IMR-90 (cell line): Measurements from ENCODE around the gene CTSH. TPM values are rescaled to one million over a fixed set of nuclear protein-coding genes. Genes with fewer than 3 reads are reported as not detected.

Experiments used
- ATAC-seq: fragments of 200-7000 bp; cut with Tn5 transposase; 2 replicates; pipeline ENCODE4 v1.9.1; 2020; ENCODE audit warnings: low read depth, mild to moderate bottlenecking, moderate library complexity
- BruUV-seq: library from RNA; stranded (reverse); fragments of 400-500 nt; replicated peaks from 2 replicates; lab custom pipeline; 2021; lab: Mats Ljungman, UMichigan
- CTCF ChIA-PET: fragments of 300-600 bp; formaldehyde crosslinking; extraction: SDS; loops from one replicate; lab custom pipeline; 2021; ENCODE audit warnings: antibody characterized with exemption; lab: Yijun Ruan, JAX
- POLR2A ChIA-PET: fragments of 300-600 bp; sonication (Branson Sonifier 250); formaldehyde crosslinking; loops from one replicate; lab custom pipeline; 2022; ENCODE audit warnings: antibody characterized with exemption; ENCODE audit not compliant: unreplicated experiment; lab: Charles Lee
- DNase-seq: peaks from one replicate; pipeline ENCODE4 v3.0.0; 2013
- H2AFZ ChIP-seq: replicated peaks from 2 replicates; pipeline ENCODE3; 2013; ENCODE audit warnings: low read length, mild to moderate bottlenecking; ENCODE audit not compliant: poor library complexity
- H2AK5ac ChIP-seq: 2 replicates; pipeline ENCODE4 v1.6.1; 2013; ENCODE audit warnings: low read depth, low read length, inconsistent platforms
- H2AK9ac ChIP-seq: replicated peaks from 2 replicates; pipeline ENCODE3; 2013; ENCODE audit warnings: mild to moderate bottlenecking, low read depth, low read length, moderate library complexity; ENCODE audit not compliant: poor library complexity
- H2BK120ac ChIP-seq: 2 replicates; pipeline ENCODE4 v1.6.1; 2013; ENCODE audit warnings: low read depth, low read length, inconsistent platforms
- H2BK15ac ChIP-seq: 3 replicates; pipeline ENCODE4 v1.6.1; 2013; ENCODE audit warnings: low read depth, low read length, inconsistent platforms
- H2BK20ac ChIP-seq: 2 replicates; pipeline ENCODE4 v1.6.1; 2013; ENCODE audit warnings: low read depth, mild to moderate bottlenecking, inconsistent platforms, low read length, moderate library complexity
- H2BK5ac ChIP-seq: 2 replicates; pipeline ENCODE4 v1.6.1; 2013; ENCODE audit warnings: mild to moderate bottlenecking, low read depth, low read length, inconsistent platforms; ENCODE audit not compliant: poor library complexity, severe bottlenecking
- H3K14ac ChIP-seq: replicated peaks from 2 replicates; pipeline ENCODE4 v1.6.1; 2013; ENCODE audit warnings: low read depth, low read length, inconsistent platforms
- H3K18ac ChIP-seq: 2 replicates; pipeline ENCODE4 v1.6.1; 2013; ENCODE audit warnings: low read depth, low read length, control low read depth
- H3K23ac ChIP-seq: 2 replicates; pipeline ENCODE4 v1.6.1; 2013; ENCODE audit warnings: low read depth, low read length, inconsistent platforms
- H3K27ac ChIP-seq: 2 replicates; pipeline ENCODE4 v1.5.1; 2013; ENCODE audit warnings: mild to moderate bottlenecking, control low read depth, low read length; ENCODE audit not compliant: insufficient read depth
- H3K27me3 ChIP-seq: 2 replicates; pipeline ENCODE4 v1.6.1; 2013; ENCODE audit warnings: low read length; ENCODE audit not compliant: control insufficient read depth, insufficient read depth
- H3K36me3 ChIP-seq: 2 replicates; pipeline ENCODE4 v1.6.1; 2013; ENCODE audit warnings: low read length, mixed read lengths; ENCODE audit not compliant: control insufficient read depth, insufficient read depth
- H3K4ac ChIP-seq: 2 replicates; pipeline ENCODE4 v1.6.1; 2013; ENCODE audit warnings: low read depth, low read length, inconsistent platforms
- H3K4me1 ChIP-seq: 2 replicates; pipeline ENCODE4 v1.6.1; 2013; ENCODE audit warnings: low read length, mixed read lengths; ENCODE audit not compliant: control insufficient read depth, insufficient read depth
- H3K4me2 ChIP-seq: 2 replicates; pipeline ENCODE4 v1.6.1; 2013; ENCODE audit warnings: low read depth, mild to moderate bottlenecking, control low read depth, low read length, moderate library complexity
- H3K4me3 ChIP-seq: 2 replicates; pipeline ENCODE4 v1.5.1; 2013; ENCODE audit warnings: low read depth, mild to moderate bottlenecking, control low read depth, low read length, moderate library complexity; ENCODE audit not compliant: insufficient read depth
- H3K56ac ChIP-seq: 2 replicates; pipeline ENCODE4 v1.6.1; 2013; ENCODE audit warnings: low read length, inconsistent platforms; ENCODE audit not compliant: insufficient read depth; ENCODE audit errors: extremely low read depth
- H3K79me1 ChIP-seq, 2 experiments: 2 replicates each; pipeline ENCODE4 v1.6.1; 2013; ENCODE audit warnings: low read length in 2 of 2, inconsistent platforms in 1 of 2, low read depth in 1 of 2
- H3K9ac ChIP-seq: 2 replicates; pipeline ENCODE4 v1.6.1; 2013; ENCODE audit warnings: low read depth, low read length, control low read depth
- H3K9me1 ChIP-seq: 2 replicates; pipeline ENCODE4 v1.6.1; 2013; ENCODE audit warnings: low read length, inconsistent platforms; ENCODE audit not compliant: insufficient read depth
- H3K9me3 ChIP-seq: 2 replicates; pipeline ENCODE4 v1.6.1; 2013; ENCODE audit warnings: low read length; ENCODE audit not compliant: control insufficient read depth, insufficient read depth
- H4K20me1 ChIP-seq: 2 replicates; pipeline ENCODE4 v1.6.1; 2013; ENCODE audit warnings: low read length, inconsistent platforms; ENCODE audit not compliant: insufficient read depth
- H4K5ac ChIP-seq: 2 replicates; pipeline ENCODE4 v1.6.1; 2013; ENCODE audit warnings: mild to moderate bottlenecking, low read depth, low read length, control low read depth
- H4K8ac ChIP-seq, 2 experiments: 2 replicates each; pipeline ENCODE4 v1.6.1; 2013; ENCODE audit warnings: low read depth in 2 of 2, low read length in 2 of 2, control low read depth in 1 of 2, inconsistent platforms in 1 of 2
- H4K91ac ChIP-seq: 2 replicates; pipeline ENCODE4 v1.6.1; 2013; ENCODE audit warnings: low read depth, low read length, inconsistent platforms; ENCODE audit not compliant: insufficient read depth
- BHLHE40 ChIP-seq: fragments of 150-350 bp; IDR thresholded peaks from 2 replicates; pipeline ENCODE4 v1.6.1; 2016; ENCODE audit warnings: mild to moderate bottlenecking, low read depth, low read length
- CEBPB ChIP-seq: IDR thresholded peaks from 2 replicates; pipeline ENCODE4 v1.6.1; 2012; ENCODE audit warnings: low read depth, low read length, improper control_type of control experiment
- CHD1 ChIP-seq: IDR thresholded peaks from 2 replicates; pipeline ENCODE4 v1.6.1; 2012; ENCODE audit warnings: low read depth, low read length, improper control_type of control experiment
- FOS ChIP-seq: fragments of 150-350 bp; IDR thresholded peaks from 2 replicates; pipeline ENCODE4 v1.6.1; 2016; ENCODE audit warnings: low read depth, low read length
- MAFK ChIP-seq: IDR thresholded peaks from 2 replicates; pipeline ENCODE4 v1.6.1; 2012; ENCODE audit warnings: low read depth, low read length, improper control_type of control experiment
- MAZ ChIP-seq: IDR thresholded peaks from 2 replicates; pipeline ENCODE4 v1.6.1; 2012; ENCODE audit warnings: low read depth, mild to moderate bottlenecking, low read length, improper control_type of control experiment, moderate library complexity, borderline replicate concordance
- MXI1 ChIP-seq: IDR thresholded peaks from 2 replicates; pipeline ENCODE4 v1.6.1; 2012; ENCODE audit warnings: low read depth, mild to moderate bottlenecking, low read length, moderate library complexity, borderline replicate concordance
- NFE2L2 ChIP-seq: fragments of 150-350 bp; IDR thresholded peaks from 2 replicates; pipeline ENCODE4 v1.6.1; 2016; ENCODE audit warnings: low read depth, mild to moderate bottlenecking, low read length
- POLR2A ChIP-seq: IDR thresholded peaks from 2 replicates; pipeline ENCODE4 v1.6.1; 2012; ENCODE audit warnings: mild to moderate bottlenecking, low read depth, low read length
- RAD21 ChIP-seq: IDR thresholded peaks from 2 replicates; pipeline ENCODE4 v1.6.1; 2012; ENCODE audit warnings: low read length, improper control_type of control experiment
- RCOR1 ChIP-seq: IDR thresholded peaks from 2 replicates; pipeline ENCODE4 v1.6.1; 2012; ENCODE audit warnings: mild to moderate bottlenecking, low read length, improper control_type of control experiment; ENCODE audit not compliant: insufficient replicate concordance
- RFX5 ChIP-seq: IDR thresholded peaks from 2 replicates; pipeline ENCODE4 v1.8.0; 2012; ENCODE audit warnings: low read depth, mild to moderate bottlenecking, low read length, moderate library complexity
- SMC3 ChIP-seq: fragments of 150-350 bp; IDR thresholded peaks from 2 replicates; pipeline ENCODE4 v1.6.1; 2016; ENCODE audit warnings: low read depth, mild to moderate bottlenecking, antibody characterized with exemption, low read length, moderate library complexity
- WGBS, 2 experiments: methylation state at CpG; one replicate each; pipeline versions ENCODE4 v1.1.5 to v1.1.7; 2013; ENCODE audit warnings: missing lambda C conversion rate in 2 of 2; ENCODE audit not compliant: insufficient read length in 1 of 2; ENCODE audit errors: extremely low coverage in 2 of 2; 5-methylcytosine and 5-hydroxymethylcytosine counted together
- dilution Hi-C: fragments of 300-500 bp; cut with HindIII; formaldehyde crosslinking; loops from one replicate; pipeline ENCODE4 v1.14.3; 2018; ENCODE audit warnings: low sequenced_read_pairs; ENCODE audit not compliant: unreplicated experiment
- in situ Hi-C: fragments of 300-500 bp; cut with MboI; formaldehyde crosslinking; loops from 3 replicates; pipeline ENCODE4 v1.14.3; 2019; ENCODE audit warnings: low sequenced_read_pairs, inconsistent platforms, mixed read lengths
- intact Hi-C: fragments of 100-400 bp; cut with micrococcal nuclease; formaldehyde crosslinking; loops from 2 replicates; pipeline ENCODE4 v1.10.0; 2022
- polyA plus RNA-seq, 3 experiments: library from polyadenylated mRNA; depleted of rRNA; stranded (reverse); fragments of >200 nt; gene quantifications; 2 replicates each; pipeline ENCODE4 v1.2.3, GENCODE V29; 2012; ENCODE audit warnings: low replicate concordance in 1 of 3
- total RNA-seq: library from RNA; depleted of rRNA; stranded (reverse); fragments of >200 nt; gene quantifications from 2 replicates; pipeline ENCODE4 v1.2.3, GENCODE V29; 2012
- TF ChIP-seq, protein P1 (sequence below): conservative IDR thresholded peaks from 2 replicates; pipeline ENCODE4 v1.5.1; 2012; ENCODE audit warnings: mild to moderate bottlenecking, low read depth, low read length, improper control_type of control experiment
- TF ChIP-seq, protein P2 (sequence below): fragments of 150-350 bp; IDR thresholded peaks from 2 replicates; pipeline ENCODE4 v1.6.1; 2017; ENCODE audit warnings: mild to moderate bottlenecking, antibody characterized with exemption, low read length, low read depth
- TF ChIP-seq, protein P3 (sequence below): fragments of 150-350 bp; IDR thresholded peaks from 2 replicates; pipeline ENCODE4 v1.6.1; 2016; ENCODE audit warnings: low read depth, mild to moderate bottlenecking, low read length, moderate library complexity, borderline replicate concordance

The CTSH gene
- total and polyA plus RNA-seq, 2 of the 4 experiments (the other 2 are of a cell fraction) = 11.7 to 13.9 TPM

DNA sequence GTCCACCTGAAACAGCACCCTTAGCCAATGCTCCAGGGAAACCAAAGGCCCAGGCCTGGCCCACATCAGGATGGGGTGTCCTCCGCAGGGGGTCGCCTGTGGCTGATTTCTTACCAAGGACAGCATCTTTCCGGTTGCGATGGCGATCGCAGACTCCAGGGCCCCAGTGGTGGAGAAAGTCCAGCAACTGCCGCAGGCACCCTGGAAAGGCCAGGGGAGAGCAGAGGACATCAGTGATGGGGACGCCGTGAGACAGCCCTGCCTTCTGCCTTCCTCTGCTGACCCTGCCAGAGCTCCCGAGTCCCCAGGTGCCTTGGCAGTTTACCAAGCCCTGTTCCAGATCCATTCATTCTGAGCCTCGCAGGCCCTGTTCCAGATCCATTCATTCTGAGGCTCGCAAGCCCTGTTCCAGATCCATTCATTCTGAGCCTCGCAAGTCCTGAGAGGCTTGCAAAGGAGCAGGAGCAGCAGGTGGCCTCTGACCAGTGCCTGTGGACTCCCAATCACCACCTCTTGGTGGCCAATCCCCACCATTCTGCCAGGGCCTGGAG lies 12.5 kb downstream of the CTSH start:
- H3K9me1 ChIP-seq = peaks cover 20% of the 10 kb centered on the region
- no peak overlapping the region for H4K8ac ChIP-seq
- peaks cover 9% of the 10 kb centered on the region; the same call in 1 of the 2 replicates for H4K20me1 ChIP-seq
- no peak overlapping the region for H2AK9ac ChIP-seq
- no peak overlapping the region for H2AFZ ChIP-seq
- CTCF ChIA-PET = no interaction called here
- no peak overlapping the region for H2BK5ac ChIP-seq
- H3K14ac ChIP-seq = no peak overlapping the region
- POLR2A ChIA-PET = no interaction called here
- BruUV-seq = no TSS peak
- H3K18ac ChIP-seq = no peak overlapping the region
- peaks cover 8% of the 10 kb centered on the region for H3K4me1 ChIP-seq
- no peak overlapping the region for H3K4me3 ChIP-seq
- H3K56ac ChIP-seq = no peak overlapping the region
- in situ Hi-C loops (no loop called here), dilution Hi-C loops (no loop called here), intact Hi-C loops (no loop called here)
- H2BK15ac ChIP-seq = no peak overlapping the region
- no peak overlapping the region for H2BK120ac ChIP-seq
- H3K9ac ChIP-seq = no peak overlapping the region
- no peak overlapping the region for H3K27ac ChIP-seq
- H4K5ac ChIP-seq = no peak overlapping the region
- peaks cover 5% of the 10 kb centered on the region for H3K27me3 ChIP-seq
- peaks cover 3% of the 10 kb centered on the region for H3K36me3 ChIP-seq
- no peak overlapping the region for H4K91ac ChIP-seq
- no peaks in the 10 kb centered on the region for H3K79me1 ChIP-seq
- no peak for DNase-seq
- H2AK5ac ChIP-seq = no peak overlapping the region
- H3K4ac ChIP-seq = no peak overlapping the region
- no peak overlapping the region for H3K4me2 ChIP-seq
- ATAC-seq = no peak
- TF ChIP-seq RCOR1 (no peak), MXI1 (no peak), NFE2L2 (no peak), SMC3 (no peak), BHLHE40 (no peak), MAZ (no peak), CHD1 (no peak), FOS (no peak), CEBPB (no peak), RAD21 (no peak), RFX5 (no peak), MAFK (no peak), POLR2A (no peak)
- TF ChIP-seq, protein P1, sequence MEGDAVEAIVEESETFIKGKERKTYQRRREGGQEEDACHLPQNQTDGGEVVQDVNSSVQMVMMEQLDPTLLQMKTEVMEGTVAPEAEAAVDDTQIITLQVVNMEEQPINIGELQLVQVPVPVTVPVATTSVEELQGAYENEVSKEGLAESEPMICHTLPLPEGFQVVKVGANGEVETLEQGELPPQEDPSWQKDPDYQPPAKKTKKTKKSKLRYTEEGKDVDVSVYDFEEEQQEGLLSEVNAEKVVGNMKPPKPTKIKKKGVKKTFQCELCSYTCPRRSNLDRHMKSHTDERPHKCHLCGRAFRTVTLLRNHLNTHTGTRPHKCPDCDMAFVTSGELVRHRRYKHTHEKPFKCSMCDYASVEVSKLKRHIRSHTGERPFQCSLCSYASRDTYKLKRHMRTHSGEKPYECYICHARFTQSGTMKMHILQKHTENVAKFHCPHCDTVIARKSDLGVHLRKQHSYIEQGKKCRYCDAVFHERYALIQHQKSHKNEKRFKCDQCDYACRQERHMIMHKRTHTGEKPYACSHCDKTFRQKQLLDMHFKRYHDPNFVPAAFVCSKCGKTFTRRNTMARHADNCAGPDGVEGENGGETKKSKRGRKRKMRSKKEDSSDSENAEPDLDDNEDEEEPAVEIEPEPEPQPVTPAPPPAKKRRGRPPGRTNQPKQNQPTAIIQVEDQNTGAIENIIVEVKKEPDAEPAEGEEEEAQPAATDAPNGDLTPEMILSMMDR = no peak
- TF ChIP-seq, protein P2, sequence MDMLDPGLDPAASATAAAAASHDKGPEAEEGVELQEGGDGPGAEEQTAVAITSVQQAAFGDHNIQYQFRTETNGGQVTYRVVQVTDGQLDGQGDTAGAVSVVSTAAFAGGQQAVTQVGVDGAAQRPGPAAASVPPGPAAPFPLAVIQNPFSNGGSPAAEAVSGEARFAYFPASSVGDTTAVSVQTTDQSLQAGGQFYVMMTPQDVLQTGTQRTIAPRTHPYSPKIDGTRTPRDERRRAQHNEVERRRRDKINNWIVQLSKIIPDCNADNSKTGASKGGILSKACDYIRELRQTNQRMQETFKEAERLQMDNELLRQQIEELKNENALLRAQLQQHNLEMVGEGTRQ = no peak
- TF ChIP-seq, protein P3, sequence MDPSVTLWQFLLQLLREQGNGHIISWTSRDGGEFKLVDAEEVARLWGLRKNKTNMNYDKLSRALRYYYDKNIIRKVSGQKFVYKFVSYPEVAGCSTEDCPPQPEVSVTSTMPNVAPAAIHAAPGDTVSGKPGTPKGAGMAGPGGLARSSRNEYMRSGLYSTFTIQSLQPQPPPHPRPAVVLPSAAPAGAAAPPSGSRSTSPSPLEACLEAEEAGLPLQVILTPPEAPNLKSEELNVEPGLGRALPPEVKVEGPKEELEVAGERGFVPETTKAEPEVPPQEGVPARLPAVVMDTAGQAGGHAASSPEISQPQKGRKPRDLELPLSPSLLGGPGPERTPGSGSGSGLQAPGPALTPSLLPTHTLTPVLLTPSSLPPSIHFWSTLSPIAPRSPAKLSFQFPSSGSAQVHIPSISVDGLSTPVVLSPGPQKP = no peak
- H3K9me3 ChIP-seq = no peaks in the 10 kb centered on the region
- no peak overlapping the region for H2BK20ac ChIP-seq
- H3K23ac ChIP-seq = no peak overlapping the region
- WGBS, 2 experiments = 75% methylated on average over 9 of the region's 13 CpGs; no CpG with 5 or more reads in 1 of the 2 experiments
